ENCODE data around the gene CCDC9.
A peak's percentile ranks its signal among the peaks of the same experiment; 100 is the strongest.

The CCDC9 gene

GRCh38 chr19:47268028-47268427 is 11.7 kb downstream of the CCDC9 start:
- TF ChIP-seq, protein P1, sequence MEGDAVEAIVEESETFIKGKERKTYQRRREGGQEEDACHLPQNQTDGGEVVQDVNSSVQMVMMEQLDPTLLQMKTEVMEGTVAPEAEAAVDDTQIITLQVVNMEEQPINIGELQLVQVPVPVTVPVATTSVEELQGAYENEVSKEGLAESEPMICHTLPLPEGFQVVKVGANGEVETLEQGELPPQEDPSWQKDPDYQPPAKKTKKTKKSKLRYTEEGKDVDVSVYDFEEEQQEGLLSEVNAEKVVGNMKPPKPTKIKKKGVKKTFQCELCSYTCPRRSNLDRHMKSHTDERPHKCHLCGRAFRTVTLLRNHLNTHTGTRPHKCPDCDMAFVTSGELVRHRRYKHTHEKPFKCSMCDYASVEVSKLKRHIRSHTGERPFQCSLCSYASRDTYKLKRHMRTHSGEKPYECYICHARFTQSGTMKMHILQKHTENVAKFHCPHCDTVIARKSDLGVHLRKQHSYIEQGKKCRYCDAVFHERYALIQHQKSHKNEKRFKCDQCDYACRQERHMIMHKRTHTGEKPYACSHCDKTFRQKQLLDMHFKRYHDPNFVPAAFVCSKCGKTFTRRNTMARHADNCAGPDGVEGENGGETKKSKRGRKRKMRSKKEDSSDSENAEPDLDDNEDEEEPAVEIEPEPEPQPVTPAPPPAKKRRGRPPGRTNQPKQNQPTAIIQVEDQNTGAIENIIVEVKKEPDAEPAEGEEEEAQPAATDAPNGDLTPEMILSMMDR (IDR thresholded peaks at IDR 0.05; ENCODE audit: borderline replicate concordance, insufficient read depth, low read depth, low read length): no peak
- H3K4me3 ChIP-seq (ENCODE audit: low read depth, low read length): no peak overlapping the region

GRCh38 chr19:47269596-47269995 is 13.3 kb downstream of the CCDC9 start:
- TF ChIP-seq, protein P1 (IDR thresholded peaks at IDR 0.05; ENCODE audit: borderline replicate concordance, insufficient read depth, low read depth, low read length): no peak
- H3K4me3 ChIP-seq (ENCODE audit: low read depth, low read length): no peak overlapping the region

GRCh38 chr19:47270408-47270807 is 14.1 kb downstream of the CCDC9 start:
- H3K4me3 ChIP-seq (ENCODE audit: low read depth, low read length): no peak overlapping the region
- TF ChIP-seq, protein P1 (IDR thresholded peaks at IDR 0.05; ENCODE audit: borderline replicate concordance, insufficient read depth, low read depth, low read length): no peak

- H3K4me3 ChIP-seq (ENCODE audit: low read depth, low read length): no peak overlapping the region
- TF ChIP-seq, protein P1 (IDR thresholded peaks at IDR 0.05; ENCODE audit: borderline replicate concordance, insufficient read depth, low read depth, low read length): no peak
These were observed 15.6 kb downstream of the CCDC9 start for GRCh38 chr19:47271949-47272348.

GRCh38 chr19:47272448-47273312 is 16.4 kb downstream of the CCDC9 start:
- TF ChIP-seq, protein P1 (IDR thresholded peaks at IDR 0.05; ENCODE audit: borderline replicate concordance, insufficient read depth, low read depth, low read length): no peak
- H3K4me3 ChIP-seq (ENCODE audit: low read depth, low read length): peak overlapping the region; percentile 56

- TF ChIP-seq, protein P1 (IDR thresholded peaks at IDR 0.05; ENCODE audit: borderline replicate concordance, insufficient read depth, low read depth, low read length): no peak
- H3K4me3 ChIP-seq (ENCODE audit: low read depth, low read length): peak overlapping the region; percentile 56
These were observed 17.2 kb downstream of the CCDC9 start for GRCh38 chr19:47273313-47274070.

Measured in GM12875 (cell line).